PC-9 (cell line): ENCODE measurements around the gene OR2AP1. TPM values are rescaled to one million over a fixed set of nuclear protein-coding genes. Genes with fewer than 3 reads are reported as not detected.

Experiments used
- BruUV-seq: library from RNA; stranded (reverse); fragments of 400-500 nt; replicated peaks from 2 replicates; lab custom pipeline; 2021; lab: Mats Ljungman, UMichigan
- CTCF ChIA-PET: fragments of 300-600 bp; sonication (Branson Sonifier 250); formaldehyde crosslinking; loops from one replicate; lab custom pipeline; 2022; ENCODE audit warnings: antibody characterized with exemption; lab: Charles Lee
- POLR2A ChIA-PET: fragments of 300-600 bp; sonication (Branson Sonifier 250); formaldehyde crosslinking; loops from one replicate; lab custom pipeline; 2022; ENCODE audit warnings: antibody characterized with exemption; ENCODE audit not compliant: unreplicated experiment; lab: Charles Lee
- DNase-seq, 2 experiments: peaks; one replicate each; pipeline versions ENCODE4 v3.0.0 to v3.0.0-alpha.2; 2015 to 2022; ENCODE audit warnings: mixed read lengths in 1 of 2
- H2AFZ ChIP-seq: fragments of 200-600 bp; sonication (generic); 2 replicates; pipeline ENCODE4 v1.8.1; 2017; ENCODE audit warnings: antibody characterized with exemption
- H3F3A ChIP-seq: fragments of 200-600 bp; sonication (generic); 2 replicates; pipeline ENCODE4 v1.8.1; 2017; ENCODE audit warnings: antibody characterized with exemption, mild to moderate bottlenecking, low read depth; ENCODE audit not compliant: insufficient read depth
- H3K27ac ChIP-seq: fragments of 200-600 bp; sonication (generic); 2 replicates; pipeline ENCODE4 v1.6.1; 2016; ENCODE audit warnings: mixed run types
- H3K27me3 ChIP-seq: fragments of 200-600 bp; sonication (generic); 2 replicates; pipeline ENCODE4 v1.6.1; 2016; ENCODE audit warnings: low read depth, mixed run types; ENCODE audit not compliant: insufficient read depth
- H3K36me3 ChIP-seq: fragments of 200-600 bp; sonication (generic); 2 replicates; pipeline ENCODE4 v1.6.1; 2016; ENCODE audit warnings: low read depth, mixed run types
- H3K4me1 ChIP-seq: fragments of 200-600 bp; sonication (generic); replicated peaks from 2 replicates; pipeline ENCODE4 v1.6.1; 2016; ENCODE audit warnings: mixed run types; ENCODE audit not compliant: insufficient read depth
- H3K4me2 ChIP-seq: fragments of 200-600 bp; sonication (generic); 2 replicates; pipeline ENCODE4 v1.6.1; 2017; ENCODE audit warnings: mixed run types
- H3K4me3 ChIP-seq: fragments of 200-600 bp; sonication (generic); 2 replicates; pipeline ENCODE4 v1.6.1; 2016; ENCODE audit warnings: mixed run types
- H3K79me2 ChIP-seq: fragments of 200-600 bp; sonication (generic); 2 replicates; pipeline ENCODE4 v1.6.1; 2017; ENCODE audit warnings: low read depth, mixed run types
- H3K9me2 ChIP-seq: fragments of 200-600 bp; sonication (generic); 2 replicates; pipeline ENCODE4 v1.8.1; 2017; ENCODE audit warnings: mild to moderate bottlenecking; ENCODE audit not compliant: insufficient read depth
- H3K9me3 ChIP-seq: fragments of 200-600 bp; sonication (generic); 2 replicates; pipeline ENCODE4 v1.8.1; 2016; ENCODE audit warnings: low read depth; ENCODE audit not compliant: insufficient read depth
- H4K20me1 ChIP-seq: fragments of 200-600 bp; sonication (generic); 2 replicates; pipeline ENCODE4 v1.8.1; 2017; ENCODE audit not compliant: insufficient read depth
- CTCF ChIP-seq: fragments of 200-600 bp; sonication (generic); conservative IDR thresholded peaks from 2 replicates; pipeline ENCODE4 v1.6.1; 2017; ENCODE audit warnings: mixed run types, antibody characterized with exemption, mild to moderate bottlenecking, moderate library complexity
- EZH2 ChIP-seq: fragments of 200-600 bp; sonication (generic); IDR thresholded peaks from 2 replicates; pipeline ENCODE4 v1.8.0; 2017; ENCODE audit warnings: antibody characterized with exemption, low read depth
- intact Hi-C: fragments of 100-400 bp; cut with micrococcal nuclease; formaldehyde crosslinking; loops from one replicate; pipeline ENCODE4 v1.10.0; 2022; ENCODE audit not compliant: unreplicated experiment
- total RNA-seq: library from RNA; stranded (reverse); gene quantifications from 2 replicates; pipeline ENCODE4 v1.2.3, GENCODE V29; 2021

Gene OR2AP1
- total RNA-seq, 1 experiment from 2014 or later, result not detected

- H4K20me1 ChIP-seq, result no peaks in the 10 kb centered on the region
- no TSS peak for BruUV-seq
- no peak overlapping the region for H2AFZ ChIP-seq
Measured at GRCh38 chr12:55619354-55620138, 47.3 kb downstream of the OR2AP1 start.

GRCh38 chr12:55624056-55624455 is 51.8 kb downstream of the OR2AP1 start:
- no peak for TF ChIP-seq CTCF
- TF ChIP-seq EZH2, result no peak
- Histone ChIP-seq H3K27ac (no peak overlapping the region), H3K36me3 (no peaks in the 10 kb centered on the region), H3K27me3 (peaks cover 32% of the 10 kb centered on the region; the same call in 1 of the 2 replicates), H4K20me1 (no peaks in the 10 kb centered on the region), H3K4me2 (no peak overlapping the region), H3K9me3 (no peaks in the 10 kb centered on the region), H3K79me2 (no peaks in the 10 kb centered on the region), H3K4me1 (no peaks in the 10 kb centered on the region), H3K9me2 (no peaks in the 10 kb centered on the region), H2AFZ (no peak overlapping the region), H3F3A (no peaks in the 10 kb centered on the region), H3K4me3 (no peak overlapping the region)
- ChIA-PET CTCF (no interaction called here), POLR2A (no interaction called here)
- intact Hi-C loops, result no loop called here
- no TSS peak for BruUV-seq
- DNase-seq, result no peak

More at GRCh38 chr12:55619354-55620138, 47.3 kb downstream of the OR2AP1 start:
- Histone ChIP-seq H3F3A (no peaks in the 10 kb centered on the region), H3K4me2 (no peak overlapping the region), H3K79me2 (no peaks in the 10 kb centered on the region), H3K27me3 (peaks cover 14% of the 10 kb centered on the region; the same call in 1 of the 2 replicates), H3K27ac (no peak overlapping the region), H3K9me2 (no peaks in the 10 kb centered on the region), H3K9me3 (peaks cover 3% of the 10 kb centered on the region; the same call in 1 of the 2 replicates), H3K4me1 (no peaks in the 10 kb centered on the region), H3K4me3 (no peak overlapping the region), H3K36me3 (no peaks in the 10 kb centered on the region)
- no peak for TF ChIP-seq EZH2
- peak; percentile 92 for TF ChIP-seq CTCF
- ChIA-PET CTCF (no interaction called here), POLR2A (no interaction called here)
- peak; percentile 47 to 88 for DNase-seq
- intact Hi-C loops, result loop anchor here (1.0 to 2.0 kb wide), 2 partner anchors 430 to 627 kb away; no protein-coding TSS in a partner anchor

Other genes starting within 250 kb of the OR2AP1 start
- not detected in 2 replicates for gene OR6C3, start 241.7 kb upstream of the OR2AP1 start, total RNA-seq
- not detected in 2 replicates for gene OR6C75, start 209.5 kb upstream of the OR2AP1 start, total RNA-seq
- gene OR6C65, start 171.9 kb upstream of the OR2AP1 start, total RNA-seq, result not detected in 2 replicates
- not detected in 2 replicates for gene OR6C76, start 146.2 kb upstream of the OR2AP1 start, total RNA-seq
- gene OR6C2, start 128.4 kb upstream of the OR2AP1 start, total RNA-seq, result not detected in 2 replicates
- gene OR6C70, start 102.3 kb upstream of the OR2AP1 start, total RNA-seq, result not detected in 2 replicates
- not detected in 2 replicates for gene OR6C68, start 80.1 kb upstream of the OR2AP1 start, total RNA-seq
- gene OR6C4, start 22.9 kb upstream of the OR2AP1 start, total RNA-seq, result not detected in 2 replicates
- gene OR10P1, start 64.4 kb downstream of the OR2AP1 start, total RNA-seq, result not detected in 2 replicates
- gene ITGA7, start 135.4 kb downstream of the OR2AP1 start, total RNA-seq, result 2.7 and 3.1 TPM in 2 replicates
- 81.1 and 101 TPM in 2 replicates for gene BLOC1S1, start 143.6 kb downstream of the OR2AP1 start, total RNA-seq
- gene RDH5, start 147.9 kb downstream of the OR2AP1 start, total RNA-seq, result 8.1 and 12.6 TPM in 2 replicates
- gene CD63, start 156.5 kb downstream of the OR2AP1 start, total RNA-seq, result 434 and 536 TPM in 2 replicates
- 7.5 and 9.4 TPM in 2 replicates for gene GDF11, start 170.7 kb downstream of the OR2AP1 start, total RNA-seq
- gene SARNP, start 245.3 kb downstream of the OR2AP1 start, total RNA-seq, result 65.6 and 74.8 TPM in 2 replicates
- 22.5 and 22.9 TPM in 2 replicates for gene ORMDL2, start 245.6 kb downstream of the OR2AP1 start, total RNA-seq